Endothelial cell of umbilical vein (primary cell): ENCODE results near the gene TUFM. TPM values are rescaled to one million over a fixed set of nuclear protein-coding genes. Genes with fewer than 3 reads are reported as not detected.

Experiments used
- BruUV-seq: library from RNA; stranded (reverse); fragments of 400-500 nt; replicated peaks from 2 replicates; lab custom pipeline; 2021; lab: Mats Ljungman, UMichigan
- CTCF ChIA-PET: fragments of 300-600, 350-600 bp; sonication (Branson Sonifier 250); formaldehyde crosslinking; loops from one replicate; lab custom pipeline; 2021; ENCODE audit warnings: antibody characterized with exemption, inconsistent platforms; lab: Charles Lee
- POLR2A ChIA-PET: fragments of 300-600, 350-600 bp; sonication (Branson Sonifier 250); formaldehyde crosslinking; loops from one replicate; lab custom pipeline; 2021; ENCODE audit warnings: antibody characterized with exemption, inconsistent platforms; lab: Charles Lee
- DNase-seq: peaks from one replicate; pipeline ENCODE4 v3.0.0-alpha.2; 2011; ENCODE audit warnings: low read depth, low spot score
- FAIRE-seq: peaks from 2 replicates; lab custom pipeline; 2011; peaks lifted over from hg19 to GRCh38; lab: Jason Lieb, UNC
- H2AFZ ChIP-seq: 2 replicates; pipeline ENCODE4 v1.6.0; 2012; ENCODE audit warnings: low read depth, low read length, control low read depth, inconsistent platforms
- H3K27ac ChIP-seq: 2 replicates; pipeline ENCODE4 v1.5.1; 2011; ENCODE audit warnings: low read depth, mild to moderate bottlenecking, control low read depth, low read length, moderate library complexity; ENCODE audit not compliant: insufficient read depth
- H3K27me3 ChIP-seq, 2 experiments: 2 replicates each; pipeline versions ENCODE4 v1.6.0 to v1.6.1; 2011; ENCODE audit warnings: low read length in 2 of 2, mixed read lengths in 1 of 2; ENCODE audit not compliant: control insufficient read depth in 2 of 2, insufficient read depth in 2 of 2
- H3K36me3 ChIP-seq, 2 experiments: 2 replicates in 1 of 2; 3 replicates in 1 of 2; pipeline ENCODE4 v1.5.1; 2011; ENCODE audit warnings: low read length in 2 of 2, mild to moderate bottlenecking in 1 of 2, moderate library complexity in 1 of 2; ENCODE audit not compliant: control insufficient read depth in 2 of 2, insufficient read depth in 2 of 2; ENCODE audit errors: extremely low read depth in 1 of 2
- H3K4me1 ChIP-seq: 3 replicates; pipeline ENCODE4 v1.5.1; 2011; ENCODE audit warnings: mild to moderate bottlenecking, low read length; ENCODE audit not compliant: control insufficient read depth, insufficient read depth; ENCODE audit errors: extremely low read depth
- H3K4me2 ChIP-seq: 2 replicates; pipeline ENCODE4 v1.6.1; 2011; ENCODE audit warnings: low read length, control low read depth, mixed read lengths; ENCODE audit not compliant: insufficient read depth
- H3K4me3 ChIP-seq, 3 experiments: fragments of 200-600 bp in 1 of 3; sonication (generic), shearing (Covaris generic) in 1 of 3; replicated peaks in 1 of 3; 2 replicates each; pipeline ENCODE4 v1.5.1; 2011 to 2016; ENCODE audit warnings: control low read depth in 3 of 3, low read length in 3 of 3, mild to moderate bottlenecking in 2 of 3, inconsistent platforms in 1 of 3, low read depth in 1 of 3, moderate library complexity in 1 of 3; ENCODE audit not compliant: insufficient read depth in 1 of 3
- H3K79me2 ChIP-seq: 2 replicates; pipeline ENCODE4 v1.6.0; 2012; ENCODE audit warnings: low read length, inconsistent platforms; ENCODE audit not compliant: control insufficient read depth, insufficient read depth
- H3K9ac ChIP-seq: replicated peaks from 2 replicates; pipeline ENCODE3; 2011; ENCODE audit warnings: low read length, control low read depth; ENCODE audit not compliant: insufficient read depth; ENCODE audit errors: extremely low read depth
- H3K9me1 ChIP-seq: replicated peaks from 3 replicates; pipeline ENCODE4 v1.6.0; 2011; ENCODE audit warnings: mild to moderate bottlenecking, low read length; ENCODE audit not compliant: control insufficient read depth, insufficient read depth; ENCODE audit errors: extremely low read depth
- H3K9me3 ChIP-seq: replicated peaks from 2 replicates; pipeline ENCODE4 v1.5.1; 2012; ENCODE audit warnings: low read length, inconsistent platforms; ENCODE audit not compliant: control insufficient read depth, insufficient read depth
- H4K20me1 ChIP-seq: replicated peaks from 2 replicates; pipeline ENCODE3; 2011; ENCODE audit warnings: mild to moderate bottlenecking, low read length; ENCODE audit not compliant: control insufficient read depth, insufficient read depth; ENCODE audit errors: extremely low read depth
- GATA2 ChIP-seq: IDR thresholded peaks from 2 replicates; pipeline ENCODE4 v1.7.0; 2011; ENCODE audit warnings: low read depth, mild to moderate bottlenecking, moderate library complexity, mixed read lengths, low read length; ENCODE audit not compliant: insufficient read length, insufficient read depth
- MYC ChIP-seq: IDR thresholded peaks from one replicate; pipeline ENCODE4 v1.6.1; 2011; ENCODE audit warnings: mild to moderate bottlenecking, low read depth, low read length
- POLR2A ChIP-seq: IDR thresholded peaks from 2 replicates; pipeline ENCODE4 v1.6.1; 2012; ENCODE audit warnings: low read depth, mild to moderate bottlenecking, control low read depth, low read length
- POLR2AphosphoS5 ChIP-seq: IDR thresholded peaks from 2 replicates; pipeline ENCODE4 v1.6.1; 2012; ENCODE audit warnings: low read depth, mild to moderate bottlenecking, control low read depth, low read length, moderate library complexity; ENCODE audit not compliant: insufficient read depth
- dilution Hi-C: fragments of 300-500 bp; cut with MboI; formaldehyde crosslinking; loops from one replicate; pipeline ENCODE4 v1.15.0; 2019; ENCODE audit warnings: low sequenced_read_pairs; ENCODE audit not compliant: extremely low pct_ligation_motif_present
- intact Hi-C: fragments of 100-400 bp; cut with micrococcal nuclease; formaldehyde crosslinking; loops from one replicate; pipeline ENCODE4 v1.10.0; 2022
- polyA plus RNA-seq, 4 experiments: library from polyadenylated mRNA; depleted of rRNA in 3 of 4; stranded (reverse) in 3 of 4; unstranded in 1 of 4; fragments of >200 nt; gene quantifications; 2 replicates each; pipeline versions ENCODE4 v1.2.1 to v1.2.3, GENCODE V29; 2011 to 2012; ENCODE audit warnings: missing spikeins in 1 of 4
- total RNA-seq: library from RNA; stranded (reverse); gene quantifications from 2 replicates; pipeline ENCODE4 v1.2.3, GENCODE V29; 2021
- TF ChIP-seq, protein P1 (sequence below): IDR thresholded peaks from 2 replicates; pipeline ENCODE4 v1.6.1; 2011; ENCODE audit not compliant: insufficient read depth, insufficient read length

Gene TUFM
- total and polyA plus RNA-seq, 2 donors (not counting 3 experiments of a cell fraction or from before 2014, with no cell fraction given): 186 to 227 TPM

DNA sequence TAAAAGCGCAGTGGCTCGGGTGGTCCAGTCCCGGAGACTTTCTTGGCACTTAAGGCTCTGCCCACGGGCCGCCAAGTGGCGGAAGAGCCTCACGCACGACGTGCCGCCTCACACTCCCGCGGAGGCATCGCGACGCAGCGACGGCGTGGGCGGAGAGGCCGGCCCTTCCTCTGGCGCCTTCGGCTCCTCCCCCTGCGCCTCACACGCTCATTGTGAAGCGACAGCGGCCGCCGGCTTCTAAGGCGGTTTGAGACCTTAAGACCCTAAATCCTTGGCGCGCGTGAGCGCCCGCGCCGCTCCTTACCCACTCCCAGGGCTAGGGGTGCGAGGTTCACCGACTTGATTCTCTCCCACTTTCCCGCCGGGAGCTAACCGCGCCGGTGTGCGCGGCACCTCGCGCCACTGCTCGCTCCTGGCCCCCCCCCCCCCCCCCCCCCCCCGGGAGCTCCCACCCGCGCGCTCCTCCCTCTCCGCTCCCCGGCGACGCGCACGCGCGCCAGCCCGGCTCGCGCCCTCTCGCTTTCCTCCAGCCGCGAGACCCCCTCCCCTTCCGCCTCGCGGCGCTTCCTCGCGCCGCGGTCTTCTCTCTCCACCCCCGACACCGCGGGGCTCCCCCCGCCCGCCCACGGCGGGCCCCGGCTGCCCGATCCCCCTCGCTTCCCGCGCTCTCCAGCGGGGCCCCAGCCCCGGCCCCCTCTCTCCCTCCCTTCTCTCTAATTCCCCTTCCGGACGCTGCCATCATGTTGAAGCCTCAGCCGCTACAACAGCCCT lies 23.4 kb downstream of the TUFM start, which contains the start of gene ATXN2L:
ATXN2L (plus strand) TSS at position 480 of the 771 bp plus-strand sequence; CDS start at position 741, 261 bp downstream.
- Histone ChIP-seq H2AFZ (peak within 1 kb of the TSS; percentile 82), H3K79me2 (peaks cover 40% of the 10 kb centered on the region), H3K9me3 (no peaks in the 10 kb centered on the region), H3K4me3 (peak within 1 kb of the TSS; percentile 59 to 93 (median 77)), H3K27ac (peak within 1 kb of the TSS; percentile 83), H3K4me1 (peaks cover 16% of the 10 kb centered on the region), H3K36me3 (peaks cover 16 to 20% of the 10 kb centered on the region in 2 experiments), H3K9ac (peak within 1 kb of the TSS; percentile 95), H4K20me1 (no peaks in the 10 kb centered on the region), H3K27me3 (no peaks in the 10 kb centered on the region), H3K9me1 (no peaks in the 10 kb centered on the region), H3K4me2 (peak within 1 kb of the TSS; percentile 98)
- BruUV-seq: no TSS peak
- POLR2A ChIA-PET: interaction anchor here (0.6 to 1.9 kb wide), 3 partner anchors 23 to 1991 kb away, joined by 3 to 13 read pairs (median 4); partner anchors contain the start of gene TUFM
- dilution Hi-C loops: no loop called here
- FAIRE-seq: peak; percentile 89
- peak; percentile 95 for DNase-seq
- no peak for TF ChIP-seq GATA2
- TF ChIP-seq, protein P1, sequence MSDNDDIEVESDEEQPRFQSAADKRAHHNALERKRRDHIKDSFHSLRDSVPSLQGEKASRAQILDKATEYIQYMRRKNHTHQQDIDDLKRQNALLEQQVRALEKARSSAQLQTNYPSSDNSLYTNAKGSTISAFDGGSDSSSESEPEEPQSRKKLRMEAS: peak; percentile 53
- TF ChIP-seq POLR2A: peak; percentile 98
- TF ChIP-seq POLR2AphosphoS5: peak; percentile 99
- peak; percentile 63 for TF ChIP-seq MYC
- CTCF ChIA-PET: interaction anchor here (0.7 to 1.5 kb wide), 6 partner anchors 23 to 207 kb away, joined by 3 to 6 read pairs (median 4); partner anchors contain the start of genes SH2B1, SPNS1 and TUFM
- intact Hi-C loops: no loop called here
